HEK293T (cell line): ENCODE measurements around the gene SYN1.

Source experiments
- BHLHE40 ChIP-seq: fragments of 450-650 bp; IDR thresholded peaks from 2 replicates; pipeline ENCODE4 v1.6.1; 2016; ENCODE audit warnings: mild to moderate bottlenecking, moderate library complexity, borderline replicate concordance
- FOXA1 ChIP-seq: fragments of 450-650 bp; IDR thresholded peaks from 2 replicates; pipeline ENCODE4 v1.6.1; 2016; ENCODE audit warnings: mild to moderate bottlenecking
- FOXK2 ChIP-seq: fragments of 450-650 bp; IDR thresholded peaks from 2 replicates; pipeline ENCODE4 v1.6.1; 2016; ENCODE audit warnings: mild to moderate bottlenecking
- FOXM1 ChIP-seq: fragments of 450-650 bp; IDR thresholded peaks from 2 replicates; pipeline ENCODE4 v1.6.1; 2017; ENCODE audit warnings: mild to moderate bottlenecking, borderline replicate concordance
- SP1 ChIP-seq: fragments of 450-650 bp; IDR thresholded peaks from 2 replicates; pipeline ENCODE4 v1.6.1; 2017
- TF ChIP-seq, protein P1 (sequence below): fragments of 450-650 bp; IDR thresholded peaks from 2 replicates; pipeline ENCODE4 v1.6.1; 2016

DNA sequence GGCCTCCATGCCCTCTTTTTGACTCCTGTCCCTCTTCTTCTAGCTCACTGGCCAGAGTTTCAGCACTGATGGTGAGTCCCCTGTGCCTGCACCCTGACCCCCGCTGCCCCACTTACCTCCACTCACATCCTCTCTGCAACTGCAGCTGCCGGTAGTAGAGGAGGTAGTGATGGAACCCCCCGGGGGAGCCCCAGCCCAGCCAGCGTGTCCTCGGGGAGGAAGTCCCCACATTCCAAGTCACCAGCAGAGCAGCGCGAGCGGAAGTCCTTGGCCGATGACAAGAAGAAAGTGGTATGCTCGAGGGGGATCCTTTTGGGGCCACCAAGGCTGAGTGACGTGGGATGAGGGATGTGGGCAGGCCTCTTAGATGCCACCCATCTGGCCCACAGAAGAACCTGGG lies 52.8 kb downstream of the SYN1 start:
- TF ChIP-seq BHLHE40 (no peak), SP1 (no peak), FOXM1 (no peak), FOXK2 (no peak), FOXA1 (no peak)
- TF ChIP-seq, protein P1, sequence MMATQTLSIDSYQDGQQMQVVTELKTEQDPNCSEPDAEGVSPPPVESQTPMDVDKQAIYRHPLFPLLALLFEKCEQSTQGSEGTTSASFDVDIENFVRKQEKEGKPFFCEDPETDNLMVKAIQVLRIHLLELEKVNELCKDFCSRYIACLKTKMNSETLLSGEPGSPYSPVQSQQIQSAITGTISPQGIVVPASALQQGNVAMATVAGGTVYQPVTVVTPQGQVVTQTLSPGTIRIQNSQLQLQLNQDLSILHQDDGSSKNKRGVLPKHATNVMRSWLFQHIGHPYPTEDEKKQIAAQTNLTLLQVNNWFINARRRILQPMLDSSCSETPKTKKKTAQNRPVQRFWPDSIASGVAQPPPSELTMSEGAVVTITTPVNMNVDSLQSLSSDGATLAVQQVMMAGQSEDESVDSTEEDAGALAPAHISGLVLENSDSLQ: no peak
